Natural killer cell treated with Interleukin-12 subunit alpha and Interleukin-12 subunit beta and Interleukin-15 and Interleukin-18, amount 100 ng/mL, for 72 hours (primary cell): ENCODE results near the gene CRELD2. TPM values are rescaled to one million over a fixed set of nuclear protein-coding genes. Genes with fewer than 3 reads are reported as not detected.
A peak's percentile ranks its signal among the peaks of the same experiment; 100 is the strongest.

Experiments used
- ATAC-seq, 2 donors: fragments of 150-1000 bp; cut with Tn5 transposase in 1 of 2; sonication (Bioruptor Pico), chemical (Tn5 transposase) in 1 of 2; 2 replicates each; pipeline ENCODE4 v1.10.0; 2021
- DNase-seq: peaks from one replicate; pipeline ENCODE4 v3.0.0; 2022; ENCODE audit warnings: low spot score
- H3K27ac Mint-ChIP-seq, 2 donors: 1 replicate in 1 of 2; 2 replicates in 1 of 2; pipeline ENCODE4 v1.8.0; 2022; ENCODE audit warnings: mixed read lengths in 2 of 2, mild to moderate bottlenecking in 1 of 2, moderate library complexity in 1 of 2
- H3K27me3 Mint-ChIP-seq, 2 donors: 1 replicate in 1 of 2; 2 replicates in 1 of 2; pipeline ENCODE4 v1.8.0; 2022; ENCODE audit warnings: mixed read lengths in 2 of 2
- H3K36me3 Mint-ChIP-seq: one replicate; pipeline ENCODE4 v1.8.0; 2022; ENCODE audit warnings: mixed read lengths
- H3K4me1 Mint-ChIP-seq, 2 donors: 1 replicate in 1 of 2; 2 replicates in 1 of 2; pipeline ENCODE4 v1.8.0; 2022; ENCODE audit warnings: low read depth in 2 of 2, mixed read lengths in 2 of 2, mild to moderate bottlenecking in 1 of 2
- H3K4me3 Mint-ChIP-seq: one replicate; pipeline ENCODE4 v1.8.0; 2022; ENCODE audit warnings: mixed read lengths
- H3K9me3 Mint-ChIP-seq: 2 replicates; pipeline ENCODE4 v1.8.0; 2022; ENCODE audit warnings: mixed read lengths
- total RNA-seq, 2 donors: library from RNA; stranded (reverse); gene quantifications; one replicate each; pipeline ENCODE4 v1.2.3, GENCODE V29; 2022

CRELD2 gene
- total RNA-seq, 2 donors from 2014 or later, result 59.5 to 75.7 TPM

DNA sequence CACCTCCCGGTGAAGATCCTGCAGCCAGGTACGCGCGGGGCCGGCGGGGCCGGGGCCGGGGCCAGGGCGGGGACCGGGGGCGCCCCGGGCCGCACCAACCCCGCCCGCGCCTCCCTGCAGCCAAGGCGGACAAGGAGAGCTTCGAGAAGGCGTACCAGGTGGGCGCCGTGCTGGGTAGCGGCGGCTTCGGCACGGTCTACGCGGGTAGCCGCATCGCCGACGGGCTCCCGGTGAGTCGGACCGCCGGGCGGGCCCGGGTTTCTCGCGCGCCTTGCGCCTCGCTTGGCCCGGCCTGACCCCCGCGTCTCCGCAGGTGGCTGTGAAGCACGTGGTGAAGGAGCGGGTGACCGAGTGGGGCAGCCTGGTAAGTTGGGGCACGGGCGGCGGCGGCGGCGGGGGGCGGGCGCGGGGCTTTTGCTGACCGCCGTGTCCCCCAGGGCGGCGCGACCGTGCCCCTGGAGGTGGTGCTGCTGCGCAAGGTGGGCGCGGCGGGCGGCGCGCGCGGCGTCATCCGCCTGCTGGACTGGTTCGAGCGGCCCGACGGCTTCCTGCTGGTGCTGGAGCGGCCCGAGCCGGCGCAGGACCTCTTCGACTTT is 42.7 kb downstream of the CRELD2 start:
- ATAC-seq (peak in 1 of 2 donors; percentile 5), DNase-seq (peak; percentile 71)
- Mint-ChIP-seq H3K9me3 (no peaks in the 10 kb centered on the region), H3K4me3 (peak overlapping the region; percentile 93), H3K27me3 (no peaks in the 10 kb centered on the region), H3K4me1 (peaks cover 9 to 15% of the 10 kb centered on the region in 2 donors), H3K27ac (peak overlapping the region; percentile 58 to 71), H3K36me3 (no peaks in the 10 kb centered on the region)

DNA sequence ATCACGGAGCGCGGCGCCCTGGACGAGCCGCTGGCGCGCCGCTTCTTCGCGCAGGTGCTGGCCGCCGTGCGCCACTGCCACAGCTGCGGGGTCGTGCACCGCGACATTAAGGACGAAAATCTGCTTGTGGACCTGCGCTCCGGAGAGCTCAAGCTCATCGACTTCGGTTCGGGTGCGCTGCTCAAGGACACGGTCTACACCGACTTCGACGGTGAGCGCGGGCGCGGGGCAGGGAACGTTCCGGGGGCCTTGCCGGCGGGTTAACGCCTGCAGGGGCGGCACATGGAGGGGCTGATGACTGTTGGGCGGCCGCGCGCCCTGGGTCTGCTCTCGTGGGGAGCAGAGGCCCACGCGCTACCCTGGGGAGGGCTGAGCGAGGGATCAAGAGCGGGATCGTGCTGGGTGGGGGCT is 43.2 kb downstream of the CRELD2 start:
- ATAC-seq (no peak), DNase-seq (peak; percentile 59)
- H3K36me3 Mint-ChIP-seq, result no peaks in the 10 kb centered on the region
- H3K27me3 Mint-ChIP-seq, result no peaks in the 10 kb centered on the region
- H3K9me3 Mint-ChIP-seq, result no peaks in the 10 kb centered on the region
- peak overlapping the region; percentile 58 to 71 for H3K27ac Mint-ChIP-seq
- peaks cover 9 to 15% of the 10 kb centered on the region in 2 donors for H3K4me1 Mint-ChIP-seq
- peak overlapping the region; percentile 93 for H3K4me3 Mint-ChIP-seq

GRCh38 chr22:49962012-49962750 is 43.7 kb downstream of the CRELD2 start:
- no peaks in the 10 kb centered on the region for H3K36me3 Mint-ChIP-seq
- DNase-seq (peak; percentile 86), ATAC-seq (peak; percentile 25 to 44)
- H3K9me3 Mint-ChIP-seq, result no peaks in the 10 kb centered on the region
- H3K27ac Mint-ChIP-seq, result peak overlapping the region in 1 of 2 donors; percentile 71
- no peaks in the 10 kb centered on the region for H3K27me3 Mint-ChIP-seq
- H3K4me1 Mint-ChIP-seq, result peaks cover 9 to 17% of the 10 kb centered on the region in 2 donors
- H3K4me3 Mint-ChIP-seq, result peak overlapping the region; percentile 93

DNA sequence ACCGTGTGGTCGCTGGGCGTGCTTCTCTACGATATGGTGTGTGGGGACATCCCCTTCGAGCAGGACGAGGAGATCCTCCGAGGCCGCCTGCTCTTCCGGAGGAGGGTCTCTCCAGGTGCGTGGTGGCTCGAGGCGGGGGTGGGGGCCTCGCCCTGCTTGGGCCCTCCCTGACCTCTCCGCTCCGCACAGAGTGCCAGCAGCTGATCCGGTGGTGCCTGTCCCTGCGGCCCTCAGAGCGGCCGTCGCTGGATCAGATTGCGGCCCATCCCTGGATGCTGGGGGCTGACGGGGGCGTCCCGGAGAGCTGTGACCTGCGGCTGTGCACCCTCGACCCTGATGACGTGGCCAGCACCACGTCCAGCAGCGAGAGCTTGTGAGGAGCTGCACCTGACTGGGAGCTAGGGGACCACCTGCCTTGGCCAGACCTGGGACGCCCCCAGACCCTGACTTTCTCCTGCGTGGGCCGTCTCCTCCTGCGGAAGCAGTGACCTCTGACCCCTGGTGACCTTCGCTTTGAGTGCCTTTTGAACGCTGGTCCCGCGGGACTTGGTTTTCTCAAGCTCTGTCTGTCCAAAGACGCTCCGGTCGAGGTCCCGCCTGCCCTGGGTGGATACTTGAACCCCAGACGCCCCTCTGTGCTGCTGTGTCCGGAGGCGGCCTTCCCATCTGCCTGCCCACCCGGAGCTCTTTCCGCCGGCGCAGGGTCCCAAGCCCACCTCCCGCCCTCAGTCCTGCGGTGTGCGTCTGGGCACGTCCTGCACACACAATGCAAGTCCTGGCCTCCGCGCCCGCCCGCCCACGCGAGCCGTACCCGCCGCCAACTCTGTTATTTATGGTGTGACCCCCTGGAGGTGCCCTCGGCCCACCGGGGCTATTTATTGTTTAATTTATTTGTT is 44.6 kb downstream of the CRELD2 start:
- Mint-ChIP-seq H3K27me3 (no peaks in the 10 kb centered on the region), H3K4me3 (peak overlapping the region; percentile 93), H3K9me3 (no peaks in the 10 kb centered on the region), H3K36me3 (no peaks in the 10 kb centered on the region), H3K4me1 (peaks cover 9 to 21% of the 10 kb centered on the region in 2 donors), H3K27ac (peak overlapping the region; percentile 71 to 72)
- ATAC-seq, result no peak
- peak; percentile 60 for DNase-seq

DNA sequence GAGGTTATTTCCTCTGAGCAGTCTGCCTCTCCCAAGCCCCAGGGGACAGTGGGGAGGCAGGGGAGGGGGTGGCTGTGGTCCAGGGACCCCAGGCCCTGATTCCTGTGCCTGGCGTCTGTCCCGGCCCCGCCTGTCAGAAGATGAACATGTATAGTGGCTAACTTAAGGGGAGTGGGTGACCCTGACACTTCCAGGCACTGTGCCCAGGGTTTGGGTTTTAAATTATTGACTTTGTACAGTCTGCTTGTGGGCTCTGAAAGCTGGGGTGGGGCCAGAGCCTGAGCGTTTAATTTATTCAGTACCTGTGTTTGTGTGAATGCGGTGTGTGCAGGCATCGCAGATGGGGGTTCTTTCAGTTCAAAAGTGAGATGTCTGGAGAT is 45.2 kb downstream of the CRELD2 start:
- DNase-seq (peak; percentile 45), ATAC-seq (no peak)
- Mint-ChIP-seq H3K4me1 (peaks cover 9 to 21% of the 10 kb centered on the region in 2 donors), H3K9me3 (no peaks in the 10 kb centered on the region), H3K4me3 (peak overlapping the region; percentile 93), H3K27ac (peak overlapping the region; percentile 47 to 72), H3K27me3 (no peaks in the 10 kb centered on the region), H3K36me3 (no peaks in the 10 kb centered on the region)

DNA sequence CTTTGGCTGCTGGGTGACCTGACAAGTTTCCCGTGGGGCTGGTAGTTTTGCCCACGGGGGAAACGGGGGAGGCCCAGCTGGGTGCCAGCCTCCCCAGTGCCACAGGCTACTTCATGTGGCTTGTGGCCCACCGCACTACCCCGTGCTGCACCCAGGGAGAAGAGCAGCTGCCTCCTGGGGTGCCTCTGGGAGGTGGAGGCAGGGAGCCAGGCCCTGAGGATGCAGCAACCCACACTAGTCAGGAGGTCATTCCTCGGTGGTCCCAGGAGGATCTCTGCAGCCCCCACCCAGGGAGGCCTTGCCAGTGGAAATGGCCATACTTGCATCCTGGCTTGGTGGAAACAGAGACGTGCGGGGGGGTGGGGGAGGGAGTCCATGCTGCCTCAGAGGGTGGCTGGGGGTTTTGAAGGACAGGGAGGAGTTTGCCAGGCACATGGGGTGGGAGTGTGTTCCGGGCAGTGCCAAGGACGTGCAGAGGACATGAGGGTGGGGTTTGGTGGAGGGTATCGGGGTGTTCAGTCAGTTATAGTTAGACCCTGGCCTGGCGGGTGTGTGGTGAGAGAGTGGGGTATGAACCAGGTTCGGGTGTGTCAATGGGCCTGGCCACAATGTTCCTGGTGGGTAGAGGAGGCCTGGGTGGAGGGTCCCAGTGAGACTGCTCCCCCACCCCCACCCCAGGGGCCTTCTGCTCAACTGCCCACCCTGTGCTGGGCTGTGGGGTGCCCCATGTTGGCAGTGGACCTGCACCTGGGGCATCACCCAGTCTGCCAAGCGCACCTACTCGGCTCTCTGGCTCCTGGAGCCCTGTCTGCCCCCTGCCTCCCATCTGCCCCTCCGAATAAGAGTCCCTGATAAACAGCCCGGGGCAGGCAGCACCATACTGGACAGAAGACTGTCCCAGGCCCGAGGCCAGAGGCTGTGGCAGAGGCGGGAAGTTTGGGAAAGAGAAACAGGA is 46.0 kb downstream of the CRELD2 start:
- Mint-ChIP-seq H3K36me3 (no peaks in the 10 kb centered on the region), H3K27ac (peak overlapping the region; percentile 47 to 72), H3K4me3 (no peak overlapping the region), H3K27me3 (no peaks in the 10 kb centered on the region), H3K4me1 (peaks cover 9 to 18% of the 10 kb centered on the region in 2 donors), H3K9me3 (no peaks in the 10 kb centered on the region)
- peak; percentile 48 for DNase-seq
- no peak for ATAC-seq

DNA sequence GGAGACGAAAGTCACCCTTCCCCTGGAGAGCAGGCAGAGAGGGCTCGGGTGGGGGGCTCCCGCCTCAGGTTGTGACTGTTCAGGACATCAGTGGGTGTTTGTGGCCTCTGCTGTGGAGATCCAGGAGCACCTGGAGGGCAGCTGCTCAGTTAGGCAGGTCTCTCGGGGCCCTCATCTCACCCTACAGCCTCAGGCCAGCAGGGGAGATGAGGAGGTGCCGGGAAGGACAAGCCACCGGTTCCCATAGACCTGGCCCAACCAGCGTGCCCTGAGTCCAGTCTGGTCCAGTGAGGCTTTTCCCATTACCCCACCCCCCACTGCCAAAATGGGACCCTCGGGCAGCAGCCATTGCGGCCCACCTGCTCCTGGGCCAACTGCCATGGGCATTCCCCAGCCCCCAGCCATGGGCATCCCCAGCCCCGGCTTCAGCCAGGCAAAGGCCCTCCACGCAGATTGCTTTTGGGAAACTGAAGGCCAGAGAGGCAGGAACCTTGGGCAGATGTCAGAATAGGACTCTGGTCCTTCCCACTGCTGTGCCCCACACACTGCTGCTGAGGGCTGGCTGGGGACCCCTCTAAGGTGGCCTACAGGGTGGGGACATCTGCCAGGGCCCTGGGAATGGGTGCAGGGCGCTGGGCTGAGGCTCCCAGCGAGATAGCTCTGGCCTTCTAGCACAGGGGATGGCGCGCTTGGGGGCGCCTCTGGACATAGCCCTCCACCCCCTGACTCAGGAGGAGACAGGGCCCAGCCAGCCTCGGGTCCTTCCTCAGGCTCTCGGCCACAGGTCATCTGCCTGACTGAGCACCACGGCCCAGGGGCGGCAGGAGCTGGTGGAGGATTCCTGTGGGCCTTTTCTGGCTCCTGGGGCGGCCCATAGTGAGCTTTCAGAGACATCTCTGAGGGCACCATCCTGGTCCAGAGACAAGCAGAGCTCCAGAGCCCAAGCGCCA is 46.9 kb downstream of the CRELD2 start:
- ATAC-seq (no peak), DNase-seq (peak; percentile 56)
- Mint-ChIP-seq H3K36me3 (no peaks in the 10 kb centered on the region), H3K4me3 (no peak overlapping the region), H3K27me3 (no peaks in the 10 kb centered on the region), H3K27ac (no peak overlapping the region), H3K9me3 (no peaks in the 10 kb centered on the region), H3K4me1 (peaks cover 11 to 18% of the 10 kb centered on the region in 2 donors)

DNA sequence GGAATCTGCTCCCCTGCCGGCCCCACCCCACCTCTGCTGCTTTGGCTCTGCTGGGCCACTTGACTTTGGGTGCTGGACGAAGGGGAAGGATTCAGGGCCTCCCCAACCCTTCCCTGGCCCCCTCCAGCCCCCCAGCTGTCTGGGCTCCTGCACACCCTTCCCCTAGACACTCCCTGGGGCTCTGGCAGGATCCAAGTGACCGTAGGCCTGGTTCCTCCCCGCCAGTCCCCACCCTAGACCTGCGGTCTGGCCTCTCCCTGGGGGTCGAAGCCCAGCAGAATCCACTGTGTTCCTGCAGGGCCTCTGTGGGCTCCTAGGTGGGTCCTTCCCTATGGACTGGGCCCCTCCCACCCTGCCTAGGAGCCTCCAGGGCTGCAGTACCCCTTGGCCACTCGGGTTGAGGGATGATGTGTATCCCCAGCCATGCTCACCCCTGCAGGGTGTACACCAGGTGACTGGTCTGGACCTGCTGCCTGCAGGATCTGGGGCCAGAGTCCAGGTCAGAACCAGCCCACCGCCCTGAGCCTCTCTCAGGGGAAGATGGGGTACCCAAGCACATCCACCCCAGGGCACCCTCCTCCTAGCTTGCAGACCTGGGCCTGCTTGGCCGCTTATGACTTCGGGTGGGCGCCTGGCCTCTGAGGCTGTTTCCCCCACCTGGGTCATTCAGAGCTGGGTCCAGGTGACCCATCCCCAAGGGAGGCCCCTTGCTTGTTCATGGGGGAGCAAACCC is 47.8 kb downstream of the CRELD2 start:
- no peaks in the 10 kb centered on the region for H3K36me3 Mint-ChIP-seq
- H3K4me1 Mint-ChIP-seq, result peaks cover 19 to 25% of the 10 kb centered on the region in 2 donors
- no peaks in the 10 kb centered on the region for H3K27me3 Mint-ChIP-seq
- DNase-seq, result peak; percentile 56
- no peak for ATAC-seq
- H3K4me3 Mint-ChIP-seq, result no peak overlapping the region
- no peak overlapping the region for H3K27ac Mint-ChIP-seq
- H3K9me3 Mint-ChIP-seq, result no peaks in the 10 kb centered on the region

- Mint-ChIP-seq H3K4me3 (no peak overlapping the region), H3K27ac (no peak overlapping the region), H3K27me3 (no peaks in the 10 kb centered on the region), H3K9me3 (no peaks in the 10 kb centered on the region), H3K36me3 (no peaks in the 10 kb centered on the region), H3K4me1 (peaks cover 15 to 21% of the 10 kb centered on the region in 2 donors)
- DNase-seq (no peak), ATAC-seq (no peak)
These were observed 48.6 kb downstream of the CRELD2 start for GRCh38 chr22:49966774-49967705.

GRCh38 chr22:49967706-49968208 is 49.3 kb downstream of the CRELD2 start:
- no peak overlapping the region for H3K4me3 Mint-ChIP-seq
- H3K27ac Mint-ChIP-seq, result no peak overlapping the region
- H3K9me3 Mint-ChIP-seq, result no peaks in the 10 kb centered on the region
- H3K27me3 Mint-ChIP-seq, result no peaks in the 10 kb centered on the region
- H3K36me3 Mint-ChIP-seq, result no peaks in the 10 kb centered on the region
- DNase-seq (no peak), ATAC-seq (no peak)
- H3K4me1 Mint-ChIP-seq, result peaks cover 15 to 21% of the 10 kb centered on the region in 2 donors
